Spinal cord (tissue), 10 donors: ENCODE results near the gene ME3. TPM values are rescaled to one million over a fixed set of nuclear protein-coding genes. Genes with fewer than 3 reads are reported as not detected.

Experiments used
- DNase-seq, 6 donors: peaks; one replicate each; pipeline versions ENCODE4 v3.0.0 to v3.0.0-alpha.2; 2013 to 2015; ENCODE audit warnings: low spot score in 6 of 6, low read depth in 4 of 6
- H3K27ac ChIP-seq: one replicate; pipeline ENCODE4 v1.5.1; 2013; ENCODE audit warnings: low read depth, low read length, control low read depth
- H3K27me3 ChIP-seq: one replicate; pipeline ENCODE4 v1.6.1; 2013; ENCODE audit warnings: low read length; ENCODE audit not compliant: control insufficient read depth, insufficient read depth
- H3K36me3 ChIP-seq: one replicate; pipeline ENCODE4 v1.6.1; 2013; ENCODE audit warnings: low read length; ENCODE audit not compliant: control insufficient read depth, insufficient read depth
- H3K4me1 ChIP-seq: one replicate; pipeline ENCODE4 v1.6.1; 2013; ENCODE audit warnings: low read length; ENCODE audit not compliant: control insufficient read depth, insufficient read depth
- H3K4me3 ChIP-seq: one replicate; pipeline ENCODE4 v1.5.1; 2013; ENCODE audit warnings: low read depth, low read length, control low read depth
- H3K9me3 ChIP-seq: one replicate; pipeline ENCODE4 v1.6.1; 2013; ENCODE audit warnings: low read length; ENCODE audit not compliant: control insufficient read depth, insufficient read depth
- WGBS: methylation state at CpG from one replicate; pipeline ENCODE4 v1.1.5; 2013; ENCODE audit warnings: missing lambda C conversion rate; ENCODE audit not compliant: insufficient coverage; 5-methylcytosine and 5-hydroxymethylcytosine counted together
- polyA plus RNA-seq, 2 donors: library from polyadenylated mRNA; unstranded; fragments of 120-200 nt; gene quantifications; one replicate each; pipeline ENCODE4 v1.2.1, GENCODE V29; 2013; ENCODE audit not compliant: insufficient read length in 2 of 2
- total RNA-seq, 2 donors: library from RNA; depleted of rRNA in 1 of 2; stranded (reverse); fragments of 120-200 nt in 1 of 2; fragments of >200 nt in 1 of 2; gene quantifications; one replicate each; pipeline versions ENCODE4 v1.2.3 to v1.2.4, GENCODE V29; 2013 to 2014
- donor health status: healthy.

ME3 gene
- total and polyA plus RNA-seq, 4 donors: 39.0 to 45.4 (median 44.6) TPM

DNA sequence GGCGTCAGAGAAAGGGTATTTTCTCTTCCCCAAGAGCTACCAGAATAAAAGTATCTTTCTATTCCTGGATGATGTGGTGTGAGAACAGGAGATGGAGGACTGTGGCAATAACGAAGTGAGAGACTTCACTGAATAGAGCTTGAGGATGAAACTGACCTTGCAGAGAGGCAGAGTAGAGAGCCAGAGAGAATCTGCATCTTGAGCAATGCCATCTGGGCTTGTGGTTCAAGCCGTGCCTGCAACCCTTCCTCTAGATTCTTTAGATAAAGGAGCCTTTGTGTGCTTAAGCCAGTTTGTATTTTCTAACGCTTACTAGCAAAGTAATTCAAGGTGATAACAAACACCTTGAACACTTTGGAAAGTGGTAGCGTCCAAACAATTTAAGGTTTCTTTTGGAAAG is 2.2 kb downstream of the ME3 start:
- 44% methylated on average over 1 of the region's 5 CpGs for WGBS
- Histone ChIP-seq H3K27ac (no peak overlapping the region), H3K4me1 (peaks cover 13% of the 10 kb centered on the region)

DNA sequence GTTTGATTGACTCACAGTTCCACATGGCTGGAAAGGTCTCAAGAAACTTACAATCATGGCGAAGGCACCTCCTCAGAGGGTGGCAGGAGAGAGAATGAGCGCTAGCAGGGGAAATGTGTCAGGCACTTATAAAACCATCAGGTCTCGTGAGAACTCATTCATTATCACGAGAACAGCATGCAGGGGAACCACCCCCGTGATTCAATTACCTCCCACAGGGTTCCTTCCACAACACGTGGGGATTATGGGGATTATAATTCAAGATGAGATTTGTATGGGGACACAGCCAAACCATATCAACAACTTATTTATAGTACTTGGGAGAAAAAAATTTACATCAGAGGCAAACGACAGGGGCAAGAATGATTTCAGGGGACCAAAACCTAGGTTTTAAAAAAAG is 3.0 kb downstream of the ME3 start:
- H3K36me3 ChIP-seq: peaks cover 2% of the 10 kb centered on the region
- H3K9me3 ChIP-seq: no peaks in the 10 kb centered on the region
- peaks cover 13% of the 10 kb centered on the region for H3K4me1 ChIP-seq
- no peak overlapping the region for H3K27ac ChIP-seq
- H3K27me3 ChIP-seq: no peaks in the 10 kb centered on the region
- H3K4me3 ChIP-seq: no peak overlapping the region
- WGBS: no CpG with 5 or more reads among the region's 7 CpGs
- DNase-seq: peak in 1 of 6 donors; percentile 54

More for the DNA sequence above, 2.2 kb downstream of the ME3 start:
- Histone ChIP-seq H3K27me3 (no peaks in the 10 kb centered on the region), H3K9me3 (no peaks in the 10 kb centered on the region), H3K4me3 (peak overlapping the region; percentile 91), H3K36me3 (no peaks in the 10 kb centered on the region)
- DNase-seq: peak in 2 of 6 donors; percentile 39 to 46

DNA sequence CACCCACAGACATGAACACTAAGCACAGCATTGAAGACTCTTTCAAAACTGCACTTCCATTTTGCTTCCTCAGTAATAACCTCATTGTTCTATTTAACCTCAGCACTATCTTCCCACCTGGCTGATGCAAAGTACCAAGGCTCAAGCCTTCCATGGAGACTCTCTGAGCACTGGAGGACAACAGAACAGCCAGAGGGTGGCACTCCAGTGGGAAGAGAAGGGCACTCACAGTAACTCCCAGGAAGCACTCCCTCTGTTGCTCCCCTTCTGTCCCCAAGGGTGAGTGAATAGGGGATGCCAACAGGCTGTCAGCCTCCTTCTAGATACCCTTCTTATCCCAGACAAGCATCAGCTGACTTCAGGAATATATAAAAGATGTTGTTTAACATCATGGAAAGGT is 3.5 kb downstream of the ME3 start:
- no peaks in the 10 kb centered on the region for H3K9me3 ChIP-seq
- H3K27ac ChIP-seq: no peak overlapping the region
- no peak overlapping the region for H3K4me3 ChIP-seq
- peaks cover 13% of the 10 kb centered on the region for H3K4me1 ChIP-seq
- DNase-seq: no peak
- H3K36me3 ChIP-seq: peaks cover 2% of the 10 kb centered on the region
- no peaks in the 10 kb centered on the region for H3K27me3 ChIP-seq

DNA sequence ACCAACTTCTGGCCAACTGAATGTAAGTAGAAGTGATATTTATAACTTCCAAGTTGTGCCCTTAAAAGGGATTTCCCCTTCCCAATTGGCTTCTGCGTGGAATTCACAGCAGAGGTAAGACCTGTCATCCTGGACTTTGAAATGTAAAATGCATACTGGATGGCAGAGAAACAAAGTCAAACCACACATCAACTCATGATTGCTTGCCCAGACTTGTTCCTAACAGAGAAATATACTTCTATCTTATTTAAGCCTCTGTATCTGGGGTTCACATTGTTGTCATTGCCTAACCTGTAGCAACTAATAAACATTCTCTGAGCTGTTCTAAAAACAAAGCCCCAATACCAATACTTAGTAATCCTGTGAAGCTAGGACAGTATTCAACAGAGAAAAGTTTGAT is 6.2 kb downstream of the ME3 start:
- no peak for DNase-seq
- Histone ChIP-seq H3K9me3 (no peaks in the 10 kb centered on the region), H3K27me3 (no peaks in the 10 kb centered on the region), H3K27ac (no peak overlapping the region), H3K4me1 (no peaks in the 10 kb centered on the region), H3K36me3 (peaks cover 2% of the 10 kb centered on the region), H3K4me3 (no peak overlapping the region)
- WGBS: no CpG with 5 or more reads among the region's 1 CpG

DNA sequence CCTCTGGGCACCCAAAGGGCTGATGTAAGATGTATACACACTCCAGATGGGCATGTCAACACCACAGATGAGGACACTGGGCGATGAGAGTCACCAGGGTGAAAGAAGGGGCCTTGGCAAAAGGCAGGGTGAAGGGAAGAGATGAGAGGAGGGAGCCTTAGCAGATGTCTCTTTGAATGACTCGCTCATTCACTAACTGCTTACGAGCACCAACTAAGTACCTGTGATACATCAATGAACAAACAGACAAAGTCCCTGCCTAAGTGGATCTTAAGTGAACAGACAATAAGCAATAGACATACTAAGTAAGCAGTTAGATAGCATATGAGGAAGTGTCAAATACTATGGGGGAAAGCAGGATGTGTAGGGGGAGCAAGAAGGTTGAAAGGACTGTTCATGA is 7.5 kb downstream of the ME3 start:
- Histone ChIP-seq H3K9me3 (no peaks in the 10 kb centered on the region), H3K4me1 (no peaks in the 10 kb centered on the region), H3K36me3 (peaks cover 2% of the 10 kb centered on the region), H3K27me3 (no peaks in the 10 kb centered on the region), H3K4me3 (no peak overlapping the region), H3K27ac (no peak overlapping the region)
- no peak for DNase-seq
- no CpG with 5 or more reads among the region's 3 CpGs for WGBS

DNA sequence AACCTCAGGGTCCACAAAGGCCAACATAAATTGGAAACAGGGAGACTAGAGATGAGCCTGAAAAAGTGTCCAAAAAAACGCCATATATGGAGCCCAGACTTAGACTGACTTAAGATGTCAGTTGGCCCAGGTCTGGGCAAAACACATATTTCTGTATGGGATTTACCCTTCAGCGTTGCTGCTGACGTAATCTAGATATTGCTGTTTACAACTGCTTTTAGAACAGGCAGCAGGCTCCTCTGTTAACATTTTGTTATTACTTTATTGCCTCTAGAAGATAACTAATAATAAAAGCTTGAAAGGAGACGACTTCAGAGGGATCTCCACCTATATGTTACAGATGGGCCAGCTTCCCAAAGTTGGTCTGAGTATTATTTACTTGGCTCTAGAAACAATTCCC is 8.7 kb downstream of the ME3 start:
- Histone ChIP-seq H3K4me3 (no peak overlapping the region), H3K27ac (peak overlapping the region; percentile 4), H3K36me3 (peaks cover 2% of the 10 kb centered on the region), H3K4me1 (no peaks in the 10 kb centered on the region), H3K9me3 (no peaks in the 10 kb centered on the region), H3K27me3 (no peaks in the 10 kb centered on the region)
- WGBS: no CpG with 5 or more reads among the region's 4 CpGs
- no peak for DNase-seq

DNA sequence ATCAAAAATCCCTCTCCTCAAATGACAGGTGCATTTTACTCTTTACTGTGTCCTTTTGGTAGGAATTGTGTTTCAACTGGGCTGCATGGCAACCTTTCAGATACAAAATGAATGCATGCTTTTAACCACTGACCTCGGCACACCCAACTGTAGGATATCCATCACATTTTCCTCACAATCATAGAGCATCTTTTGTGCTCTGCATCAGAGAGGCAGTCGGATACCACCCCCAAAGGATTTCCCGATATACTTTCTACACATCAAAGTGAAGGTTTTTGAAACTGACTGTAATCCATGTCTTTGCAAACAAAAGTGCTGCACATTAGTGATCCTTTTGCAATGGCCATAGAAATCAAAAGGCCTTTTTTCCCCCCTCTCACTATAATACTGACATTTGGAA is 9.1 kb downstream of the ME3 start:
- 52% methylated on average over 3 of the region's 3 CpGs for WGBS

DNA sequence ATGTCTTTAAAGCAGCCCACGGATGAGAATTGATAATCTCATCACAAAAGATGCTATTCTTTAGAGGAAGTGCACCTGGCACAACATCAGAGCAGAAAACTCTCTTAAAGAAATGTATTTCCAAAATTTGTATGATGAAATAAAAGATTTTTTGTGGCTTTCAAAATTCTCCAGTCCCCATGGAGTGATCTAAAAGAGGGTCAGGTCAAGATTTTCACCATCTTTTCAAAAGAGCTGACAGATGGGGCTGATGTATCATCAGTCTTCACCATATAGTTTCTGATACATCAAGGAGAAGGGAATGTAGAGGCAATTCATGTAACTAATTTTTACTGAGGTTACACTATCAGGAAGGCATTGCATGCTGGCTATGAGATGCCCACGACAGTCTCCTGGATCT is 11.7 kb downstream of the ME3 start:
- no peaks in the 10 kb centered on the region for H3K27me3 ChIP-seq
- no peaks in the 10 kb centered on the region for H3K9me3 ChIP-seq
- H3K36me3 ChIP-seq: peaks cover 5% of the 10 kb centered on the region
- no peak for DNase-seq
- no peak overlapping the region for H3K4me3 ChIP-seq
- H3K4me1 ChIP-seq: no peaks in the 10 kb centered on the region
- no peak overlapping the region for H3K27ac ChIP-seq
- WGBS: no CpG with 5 or more reads among the region's 2 CpGs

More for the DNA sequence above, 9.1 kb downstream of the ME3 start:
- DNase-seq: no peak
- H3K9me3 ChIP-seq: no peaks in the 10 kb centered on the region
- H3K27me3 ChIP-seq: no peaks in the 10 kb centered on the region
- no peaks in the 10 kb centered on the region for H3K4me1 ChIP-seq
- no peak overlapping the region for H3K4me3 ChIP-seq
- H3K36me3 ChIP-seq: peaks cover 5% of the 10 kb centered on the region
- H3K27ac ChIP-seq: no peak overlapping the region

DNA sequence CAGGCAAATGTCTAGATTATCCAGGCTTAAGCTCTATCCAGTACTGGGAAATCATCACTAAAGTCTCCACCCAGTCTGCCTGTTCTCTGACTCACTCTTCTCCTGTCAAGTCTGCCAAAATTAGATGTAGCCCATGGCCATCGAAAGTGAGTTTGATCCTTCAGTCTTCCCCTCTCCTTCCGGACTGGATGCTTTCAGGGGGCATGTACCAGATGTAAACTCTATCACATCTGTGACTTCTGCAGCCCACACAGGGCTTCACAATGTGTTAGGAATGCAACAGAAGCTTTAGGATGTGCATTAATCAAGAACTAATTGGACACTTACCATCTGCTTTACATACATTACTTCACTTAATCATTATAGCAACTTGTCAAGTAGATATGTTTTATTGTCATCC is 12.3 kb downstream of the ME3 start:
- Histone ChIP-seq H3K4me1 (no peaks in the 10 kb centered on the region), H3K36me3 (peaks cover 5% of the 10 kb centered on the region), H3K4me3 (no peak overlapping the region), H3K27me3 (no peaks in the 10 kb centered on the region), H3K27ac (no peak overlapping the region), H3K9me3 (no peaks in the 10 kb centered on the region)
- no CpG with 5 or more reads among the region's 2 CpGs for WGBS
- DNase-seq: peak in 1 of 6 donors; percentile 30

DNA sequence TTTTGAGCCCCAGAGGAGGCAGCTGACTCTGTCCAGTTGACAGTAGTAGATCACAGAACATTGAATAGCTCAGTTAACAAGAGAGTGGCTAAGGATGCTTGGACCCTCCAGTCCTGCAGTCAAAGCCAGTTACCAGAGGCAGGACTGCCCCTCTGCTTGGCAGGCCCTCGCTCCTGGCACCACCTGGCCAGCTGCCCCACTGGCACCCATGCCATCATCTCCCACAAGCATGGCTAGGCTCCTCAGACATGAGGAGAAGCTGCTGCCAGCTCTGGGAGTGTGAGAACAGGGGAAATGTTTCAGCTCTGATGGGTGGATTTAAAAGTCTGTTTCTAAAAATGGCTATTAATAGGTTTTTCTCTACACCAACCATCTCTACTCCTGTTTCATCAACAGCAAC is 13.9 kb downstream of the ME3 start:
- 71% methylated on average over 1 of the region's 1 CpG for WGBS

More for the DNA sequence above, 13.9 kb downstream of the ME3 start:
- Histone ChIP-seq H3K4me1 (no peaks in the 10 kb centered on the region), H3K4me3 (no peak overlapping the region), H3K27me3 (no peaks in the 10 kb centered on the region), H3K9me3 (no peaks in the 10 kb centered on the region), H3K27ac (no peak overlapping the region), H3K36me3 (peaks cover 3% of the 10 kb centered on the region)
- no peak for DNase-seq
